Left renal cortex interstitium (tissue), 4 donors: Measurements from ENCODE around the gene CD244. TPM values are rescaled to one million over a fixed set of nuclear protein-coding genes. Genes with fewer than 3 reads are reported as not detected.
"Not testable (repeated sequence)": the region's sequence is repeated elsewhere in the genome, so short reads cannot be mapped to it uniquely, and the experiment has no call there.

ENCODE experiments used
- DNase-seq, 4 donors: peaks; one replicate each; pipeline ENCODE4 v3.0.0-alpha.2; 2013; ENCODE audit warnings: low read depth in 4 of 4, low spot score in 2 of 4, missing footprints in 1 of 4
- polyA plus RNA-seq, 4 donors: library from polyadenylated mRNA; unstranded; fragments of 120-200 nt; gene quantifications; one replicate each; pipeline ENCODE4 v1.2.1, GENCODE V29; 2013; ENCODE audit not compliant: insufficient read length in 4 of 4

CD244 gene
- polyA plus RNA-seq, 4 donors, result 0.11 to 0.44 (median 0.25) TPM

DNA sequence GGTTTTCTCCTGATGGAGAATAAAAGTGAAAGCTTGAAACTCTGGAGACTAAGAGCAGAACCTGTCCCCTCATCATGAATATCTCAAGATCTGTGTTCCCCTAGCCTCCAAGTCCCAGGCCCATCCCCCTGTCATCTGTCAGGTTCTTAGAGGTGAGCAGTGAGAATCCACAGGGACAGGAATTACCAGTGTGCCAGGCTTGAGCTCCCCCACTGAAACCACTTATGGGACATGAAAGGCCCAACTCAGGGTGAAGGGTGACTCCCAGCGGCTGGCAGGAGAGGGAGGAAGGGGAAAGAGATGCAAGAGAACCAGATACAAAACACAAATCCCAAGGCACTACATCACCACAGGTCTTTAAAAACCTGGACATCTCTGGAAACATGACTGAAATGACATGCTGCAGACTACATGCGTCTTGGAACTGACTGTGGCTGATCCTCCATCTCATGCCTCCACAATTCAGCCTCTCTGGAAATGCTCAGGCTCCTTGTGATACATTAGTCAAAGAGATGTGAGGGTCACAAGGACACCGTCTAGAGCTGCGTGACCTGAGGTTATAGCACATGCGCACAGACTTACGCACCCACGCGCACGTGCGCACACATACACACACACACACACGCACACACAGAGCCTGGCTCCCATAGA is 73.5 kb downstream of the CD244 start:
- no peak for DNase-seq

DNA sequence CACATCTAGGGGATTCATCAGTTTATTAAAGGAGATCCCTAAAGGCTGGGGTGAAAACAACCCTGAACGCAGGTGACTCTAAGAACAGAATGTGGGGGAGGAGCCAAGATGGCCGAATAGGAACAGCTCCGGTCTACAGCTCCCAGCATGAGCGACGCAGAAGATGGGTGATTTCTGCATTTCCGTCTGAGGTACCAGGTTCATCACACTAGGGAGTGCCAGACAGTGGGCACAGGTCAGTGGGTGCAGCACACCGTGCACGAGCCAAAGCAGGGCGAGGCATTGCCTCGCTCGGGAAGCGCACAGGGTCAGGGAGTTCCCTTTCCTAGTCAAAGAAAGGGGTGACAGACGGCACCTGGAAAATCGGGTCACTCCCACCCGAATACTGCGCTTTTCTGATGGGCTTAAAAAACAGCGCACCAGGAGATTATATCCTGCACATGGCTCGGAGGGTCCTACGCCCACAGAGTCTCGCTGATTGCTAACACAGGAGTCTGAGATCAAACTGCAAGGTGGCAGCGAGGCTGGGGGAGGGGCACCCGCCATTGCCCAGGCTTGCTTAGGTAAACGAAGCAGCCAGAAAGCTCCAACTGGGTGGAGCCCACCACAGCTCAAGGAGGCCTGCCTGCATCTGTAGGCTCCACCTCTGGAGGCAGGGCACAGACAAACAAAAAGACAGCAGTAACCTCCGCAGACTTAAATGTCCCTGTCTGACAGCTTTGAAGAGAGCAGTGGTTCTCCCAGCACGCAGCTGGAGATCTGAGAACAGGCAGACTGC is 79.5 kb downstream of the CD244 start:
- DNase-seq, result not testable (repeated sequence)

DNA sequence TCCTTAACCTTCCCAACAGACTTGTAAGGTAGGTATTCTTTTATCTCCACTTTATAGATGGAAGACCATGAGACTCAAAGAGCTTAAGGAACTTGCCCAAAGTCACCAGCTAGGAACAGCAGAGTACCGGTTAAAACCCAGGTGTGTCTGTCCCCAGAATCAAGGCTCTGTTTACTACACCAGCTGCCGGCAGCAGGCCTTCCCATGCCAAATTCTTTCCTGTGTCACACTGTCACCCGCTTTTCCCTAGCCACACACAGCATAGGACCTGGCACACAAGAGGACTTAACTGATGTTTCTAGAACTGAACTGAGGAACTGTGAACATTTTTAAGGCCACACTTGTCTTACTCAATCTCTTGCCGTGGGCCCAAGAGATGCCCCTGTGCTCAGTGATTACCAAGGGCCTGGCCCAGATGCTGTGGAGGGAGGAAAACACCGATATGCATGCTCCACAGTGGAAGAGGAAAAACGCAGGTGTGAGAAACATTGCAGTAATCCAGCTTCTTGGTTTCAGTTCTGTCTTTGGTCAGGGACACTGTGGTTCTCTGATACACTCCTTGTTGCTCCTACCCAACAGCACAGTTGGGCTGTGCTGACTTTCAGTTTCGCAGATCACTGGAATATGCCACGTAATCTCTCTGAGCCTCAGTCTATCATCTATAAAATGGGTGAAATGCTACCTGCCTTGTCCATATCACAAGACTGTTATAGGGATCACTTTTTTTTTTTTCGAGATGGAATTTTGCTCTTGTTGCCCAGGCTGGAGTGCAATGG is 80.6 kb downstream of the CD244 start:
- DNase-seq, result no peak

DNA sequence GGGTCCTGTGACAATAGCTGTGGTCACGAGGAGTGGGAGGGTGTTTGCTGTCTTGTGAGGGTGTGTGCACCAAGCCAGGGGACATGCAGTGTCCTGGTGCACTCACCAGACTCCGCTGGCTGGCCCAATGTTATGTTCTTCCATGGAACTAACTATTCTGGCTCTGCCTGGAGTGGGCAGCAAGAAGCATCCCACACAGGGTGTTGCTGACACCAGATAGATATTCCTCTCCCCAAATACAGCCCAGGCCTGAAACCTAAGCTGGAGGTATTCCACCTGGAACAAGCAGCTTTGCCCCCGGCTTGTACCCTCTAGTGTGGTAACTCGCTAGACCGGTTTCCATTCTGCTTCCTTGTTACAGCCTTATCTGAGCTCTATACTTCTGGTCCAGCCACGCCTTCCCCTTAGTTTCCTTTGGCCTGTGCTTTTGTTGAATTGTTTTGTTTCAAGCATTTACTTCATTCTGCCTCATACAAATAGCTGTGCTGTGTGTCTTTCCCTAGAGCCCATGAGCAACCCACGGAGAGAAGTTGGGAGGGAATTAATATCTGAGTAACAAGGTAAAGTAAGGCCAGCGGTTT is 81.4 kb downstream of the CD244 start:
- DNase-seq, result peak in 2 of 4 donors; percentile 39 to 40

DNA sequence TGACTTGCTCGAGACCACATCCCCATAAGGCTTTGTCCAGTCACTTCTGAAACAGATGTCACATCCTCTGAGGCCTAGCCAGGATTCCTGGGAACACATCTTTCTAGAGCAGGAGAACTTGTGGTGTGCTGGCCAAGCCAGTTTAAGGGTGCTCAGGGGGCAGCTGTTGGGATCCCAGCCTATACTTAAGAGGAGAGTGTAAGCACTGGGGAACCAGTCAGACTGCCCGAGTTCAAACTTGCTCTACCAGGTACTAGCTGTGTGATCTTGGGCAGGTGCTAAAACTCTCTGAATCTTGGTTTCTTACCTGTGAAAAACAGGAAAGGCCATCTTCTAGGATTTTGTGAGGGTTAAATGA is 82.3 kb downstream of the CD244 start:
- DNase-seq, result no peak

Other genes starting within 250 kb of the CD244 start
- gene SLAMF1, start 215.8 kb downstream of the CD244 start, polyA plus RNA-seq, result under 1 TPM in 3 of 4 donors, not detected in 1; 0.05 to 0.16 (median 0.10) TPM
- gene CD48, start 151.1 kb downstream of the CD244 start, polyA plus RNA-seq, result 1 to 10 TPM in 3 of 4 donors, under 1 TPM in 1; 0.66 to 2.6 (median 1.5) TPM
- under 1 TPM; 0.32 to 0.55 (median 0.41) TPM for gene SLAMF7, start 123.6 kb downstream of the CD244 start, polyA plus RNA-seq
- gene LY9, start 66.7 kb downstream of the CD244 start, polyA plus RNA-seq, result under 1 TPM; 0.09 to 0.30 (median 0.13) TPM
- 1 to 10 TPM; 1.3 to 5.3 (median 2.1) TPM for gene ITLN1, start 22.3 kb upstream of the CD244 start, polyA plus RNA-seq
- gene ITLN2, start 91.9 kb upstream of the CD244 start, polyA plus RNA-seq, result not detected
- 100 to 1,000 TPM in 1 of 4 donors, 10 to 100 TPM in 3; 76.1 to 101 (median 82.1) TPM for gene F11R, start 158.3 kb upstream of the CD244 start, polyA plus RNA-seq
- 10 to 100 TPM; 52.0 to 76.1 (median 67.5) TPM for gene TSTD1, start 176.1 kb upstream of the CD244 start, polyA plus RNA-seq
- gene USF1, start 183.1 kb upstream of the CD244 start, polyA plus RNA-seq, result 10 to 100 TPM; 55.6 to 69.0 (median 60.4) TPM
- gene ARHGAP30, start 207.0 kb upstream of the CD244 start, polyA plus RNA-seq, result 1 to 10 TPM; 1.8 to 2.6 (median 2.0) TPM
- 1 to 10 TPM; 2.1 to 4.8 (median 4.3) TPM for gene NECTIN4, start 226.7 kb upstream of the CD244 start, polyA plus RNA-seq
- gene KLHDC9, start 235.5 kb upstream of the CD244 start, polyA plus RNA-seq, result 10 to 100 TPM; 14.9 to 21.5 (median 16.4) TPM